ENCODE measurements around the gene CDH3. TPM values are rescaled to one million over a fixed set of nuclear protein-coding genes. Genes with fewer than 3 reads are reported as not detected.
A peak's percentile ranks its signal among the peaks of the same experiment; 100 is the strongest.

CDH3 gene
- total RNA-seq, 1 donor from 2014 or later, result under 0.01 TPM

DNA sequence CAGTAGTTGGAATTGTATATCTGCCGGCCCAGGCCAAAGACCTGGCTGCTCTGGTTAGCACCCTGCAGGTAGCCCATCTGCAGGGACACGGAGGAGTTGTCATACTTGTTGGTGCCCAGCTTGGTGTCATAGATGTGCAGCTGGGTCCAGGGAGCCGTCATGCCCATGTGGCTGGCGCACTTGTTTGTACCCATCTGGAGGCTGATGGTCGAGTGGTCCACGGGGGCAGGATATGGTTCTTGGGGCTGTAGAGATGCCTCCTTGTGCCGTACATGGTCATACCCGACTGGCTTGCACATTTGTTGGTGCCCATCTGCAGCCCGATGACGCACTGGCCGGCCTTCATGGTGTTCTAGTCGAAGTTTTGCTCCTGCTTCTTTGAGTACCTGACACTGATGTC is 6.0 kb downstream of the CDH3 start:
- no peak for DNase-seq (ENCODE audit: low read depth in 2 of 2)

DNA sequence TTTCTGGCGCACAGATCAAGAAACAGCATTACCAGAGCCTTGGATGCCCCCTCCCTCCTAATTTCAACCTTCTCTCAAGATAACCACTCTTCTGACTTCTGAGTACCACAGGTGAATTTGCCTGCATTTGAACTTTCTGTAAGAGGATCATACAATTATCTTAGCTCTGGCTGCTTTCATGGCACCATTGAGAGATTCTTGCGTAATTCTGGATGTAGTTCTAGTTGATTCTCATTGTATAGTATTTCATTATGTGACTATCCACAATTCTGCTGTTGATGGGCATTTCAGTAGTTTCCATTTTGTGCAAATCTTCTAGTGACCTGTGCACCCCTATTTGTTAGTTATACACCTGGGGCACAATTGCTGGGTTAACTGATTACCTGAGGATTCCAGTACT is 7.5 kb downstream of the CDH3 start:
- DNase-seq (ENCODE audit: low read depth in 2 of 2), result no peak

DNA sequence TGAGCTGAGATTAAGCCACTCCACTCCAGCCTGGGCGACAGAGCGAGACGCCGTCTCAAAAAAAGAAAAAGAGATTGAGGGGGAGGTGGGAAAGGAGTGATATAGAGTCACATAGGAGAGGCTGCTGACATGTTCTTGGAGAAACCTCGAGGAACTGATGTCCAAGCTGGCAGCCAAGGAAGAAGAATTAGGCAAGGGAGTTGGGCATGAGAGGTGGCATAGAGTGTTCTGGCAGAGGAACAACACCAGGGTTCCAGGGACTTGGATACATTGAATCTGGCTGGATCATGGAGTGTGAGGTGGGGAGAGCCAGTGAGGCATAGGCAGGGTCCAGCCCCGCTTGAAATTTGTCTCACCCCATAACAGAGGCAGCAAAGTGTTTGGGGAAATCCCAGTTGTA is 10.7 kb downstream of the CDH3 start:
- DNase-seq (ENCODE audit: low read depth in 2 of 2), result no peak

DNA sequence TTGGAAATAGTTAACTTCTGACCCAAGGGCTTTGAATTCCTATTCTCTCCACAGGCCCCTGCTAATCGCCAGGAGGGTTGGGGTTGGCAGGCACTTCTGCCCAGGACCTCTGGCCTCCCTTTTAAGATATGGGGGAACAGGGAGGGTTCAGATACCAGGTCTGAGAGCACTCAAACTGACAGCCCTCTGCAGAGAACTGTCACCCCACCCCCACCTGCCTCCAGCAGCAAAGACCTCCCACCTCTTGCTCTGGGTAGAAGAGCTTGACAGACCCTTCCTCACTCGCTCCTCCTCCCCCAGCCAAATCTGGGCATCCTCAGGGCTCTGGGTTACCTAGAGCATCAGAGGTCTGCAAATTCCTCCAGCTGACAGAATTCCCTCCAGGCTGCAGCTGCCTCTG is 11.6 kb downstream of the CDH3 start:
- no peak for DNase-seq (ENCODE audit: low read depth in 2 of 2)

DNA sequence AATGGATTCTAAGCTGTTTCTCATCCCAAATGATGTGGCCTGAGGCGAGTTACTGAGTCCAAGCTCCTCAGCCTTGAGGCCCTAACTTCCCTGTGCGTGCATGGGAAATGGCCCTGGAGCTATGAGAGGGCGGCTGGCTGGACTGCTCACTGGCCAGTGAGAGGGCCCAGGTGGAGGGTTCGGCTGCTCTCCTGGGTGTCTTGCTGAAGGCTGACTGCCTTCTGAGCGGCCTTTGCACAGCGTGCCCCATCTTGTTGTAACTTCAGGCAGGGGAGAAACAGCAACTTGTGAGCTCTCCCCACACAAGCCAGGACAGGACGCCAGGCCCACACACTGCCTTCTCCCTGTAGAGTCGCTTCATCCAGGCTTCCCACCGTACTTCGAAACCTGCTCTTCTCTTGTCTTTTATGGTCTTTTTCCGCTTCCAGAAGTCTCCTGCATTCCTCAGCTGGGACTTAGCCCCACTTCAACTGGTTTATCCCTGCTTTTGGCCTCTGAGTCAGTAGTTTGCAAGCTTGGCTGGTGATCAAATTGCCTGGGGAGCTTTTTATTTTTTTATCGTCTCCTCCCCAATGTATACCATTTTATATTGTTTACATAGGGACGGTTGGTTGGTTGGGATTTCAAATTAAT is 13.3 kb downstream of the CDH3 start:
- DNase-seq (ENCODE audit: low read depth in 2 of 2), result no peak

DNA sequence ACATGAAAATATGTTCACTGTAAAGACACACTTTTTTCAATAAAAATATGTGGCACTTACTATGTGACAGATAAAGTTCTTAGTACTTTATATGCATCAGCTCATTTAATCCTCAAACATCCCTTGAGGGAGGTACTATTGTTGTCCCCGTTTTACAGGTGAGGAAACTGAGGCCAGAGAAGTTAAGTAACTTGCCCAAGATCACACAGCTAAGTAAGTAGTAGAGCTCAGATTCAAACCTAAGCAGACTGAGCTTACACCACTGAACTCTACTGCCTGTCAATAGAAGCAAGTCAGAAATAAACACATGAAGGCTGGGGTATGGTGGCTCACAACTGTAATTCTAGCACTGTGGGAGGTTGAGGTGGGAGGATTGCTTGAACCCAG is 13.9 kb downstream of the CDH3 start:
- DNase-seq (ENCODE audit: low read depth in 2 of 2), result no peak

DNA sequence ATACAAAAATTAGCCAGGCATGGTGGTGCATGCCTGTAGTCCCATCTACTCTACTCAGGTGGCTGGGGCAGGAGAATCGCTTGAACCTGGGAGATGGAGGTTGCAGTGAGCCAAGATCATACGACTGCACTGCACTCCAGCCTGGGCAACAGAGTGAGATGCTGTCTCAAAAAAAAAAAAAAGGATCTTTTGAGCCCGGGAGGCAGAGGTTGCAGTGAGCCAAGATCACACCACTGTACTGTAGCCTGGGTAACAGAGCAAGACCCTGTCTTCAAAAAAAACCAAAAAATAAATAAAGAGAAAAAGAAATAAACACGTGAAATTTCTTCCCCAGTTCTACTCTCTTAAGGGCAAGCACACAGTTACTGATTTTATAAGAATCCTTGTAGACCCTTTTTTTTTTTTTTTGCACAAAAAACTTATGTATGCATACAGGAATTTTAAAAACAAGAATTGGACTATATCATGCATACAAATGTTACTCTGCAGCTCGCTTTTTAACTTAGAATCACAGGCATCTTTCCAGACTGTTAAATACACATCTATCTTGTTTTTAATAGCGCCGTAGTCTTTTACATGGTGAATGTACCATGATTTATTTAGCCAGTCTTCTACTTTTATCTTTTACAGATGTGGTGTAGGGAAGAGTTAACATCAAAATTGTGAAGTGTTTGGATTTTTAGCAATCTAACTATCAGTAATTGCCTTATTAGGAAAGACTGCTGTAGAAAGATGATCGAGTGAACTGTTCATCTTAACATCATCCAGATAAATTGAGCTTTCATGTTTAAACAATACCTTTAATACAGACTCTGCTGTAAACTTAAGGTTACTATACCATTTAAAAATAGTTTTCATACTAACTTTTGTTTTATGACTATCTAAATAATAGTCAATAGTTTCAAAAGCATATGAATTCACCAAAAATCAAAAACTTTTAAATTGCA is 14.6 kb downstream of the CDH3 start:
- DNase-seq (ENCODE audit: low read depth in 2 of 2), result no peak

DNA sequence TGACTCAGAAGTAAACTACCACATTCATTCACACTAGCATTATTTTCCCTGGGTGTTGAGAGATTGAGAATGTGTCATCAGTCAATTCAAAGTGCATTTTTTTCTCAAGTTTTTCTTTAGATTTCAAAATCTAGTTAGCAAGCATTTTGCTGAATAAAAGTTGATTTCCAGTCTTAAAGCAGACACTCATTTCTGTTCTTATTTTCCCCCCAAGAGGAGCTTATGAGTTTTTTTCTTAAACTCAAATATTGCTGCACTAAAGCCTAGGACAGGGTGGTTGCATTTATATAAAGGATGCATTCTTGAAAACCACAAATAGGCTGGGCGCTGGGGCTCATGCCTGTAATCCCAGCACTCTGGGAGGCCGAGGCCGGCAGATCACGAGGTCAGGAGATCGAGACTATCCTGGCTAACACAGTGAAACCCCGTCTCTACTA is 15.3 kb downstream of the CDH3 start:
- DNase-seq (ENCODE audit: low read depth in 2 of 2), result no peak

DNA sequence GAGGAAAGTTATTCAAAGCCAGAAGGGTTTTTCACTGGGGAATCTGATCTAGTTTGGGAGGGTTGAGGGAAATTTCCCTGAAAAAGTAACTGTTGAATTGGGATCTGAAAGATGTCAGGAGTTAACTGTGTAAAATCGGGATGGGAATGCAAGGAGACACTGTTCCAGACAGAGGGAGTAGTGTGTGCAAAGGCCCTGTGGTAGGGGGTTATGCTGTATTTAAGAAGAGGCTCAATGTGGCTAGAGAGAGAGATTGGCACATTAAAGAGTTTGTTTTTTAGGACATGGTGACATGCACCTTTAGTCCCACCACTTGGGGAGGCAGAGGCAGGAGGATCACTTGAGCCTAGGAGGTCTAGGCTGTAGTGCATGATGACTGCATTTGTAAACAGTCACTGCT is 16.9 kb downstream of the CDH3 start:
- DNase-seq (ENCODE audit: low read depth in 2 of 2), result no peak

DNA sequence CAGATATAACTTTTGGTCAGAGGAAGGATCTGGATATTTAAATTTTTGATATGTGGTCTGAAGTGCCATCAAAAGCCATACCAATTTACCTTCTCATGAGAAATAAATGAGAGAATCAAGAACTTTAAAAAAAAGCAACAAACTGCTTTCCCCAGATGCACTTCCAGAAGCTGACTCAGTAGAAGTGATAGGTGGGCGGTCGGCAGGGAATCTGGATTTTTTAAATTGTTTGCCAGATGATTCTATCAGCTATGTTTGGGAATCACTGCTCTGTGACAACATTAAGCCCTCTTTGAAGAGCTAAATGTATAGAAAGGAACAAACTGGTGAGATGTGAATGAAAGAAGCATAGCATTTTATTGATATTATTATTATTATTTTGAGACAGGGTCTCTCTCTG is 19.2 kb downstream of the CDH3 start:
- DNase-seq (ENCODE audit: low read depth in 2 of 2), result no peak

DNA sequence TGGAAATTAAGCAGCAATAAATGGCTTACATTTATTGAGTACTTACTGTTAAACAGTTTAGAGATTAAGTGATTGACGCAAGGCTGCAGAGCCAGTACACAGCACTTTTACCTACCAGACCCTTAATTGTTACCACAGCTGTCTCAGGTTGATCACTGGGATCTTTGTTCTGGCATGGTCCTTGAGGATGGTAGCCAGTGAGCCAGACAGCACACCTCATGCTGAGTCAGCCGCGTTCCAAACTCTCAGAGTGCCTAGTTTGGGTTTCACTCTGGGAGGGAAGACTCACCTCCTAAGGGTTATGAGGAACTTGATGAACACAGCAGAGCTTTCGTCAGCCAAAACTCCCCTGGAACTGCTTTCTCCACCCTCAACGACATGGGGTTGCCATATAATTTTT is 20.4 kb downstream of the CDH3 start:
- DNase-seq (ENCODE audit: low read depth in 2 of 2), result no peak

DNA sequence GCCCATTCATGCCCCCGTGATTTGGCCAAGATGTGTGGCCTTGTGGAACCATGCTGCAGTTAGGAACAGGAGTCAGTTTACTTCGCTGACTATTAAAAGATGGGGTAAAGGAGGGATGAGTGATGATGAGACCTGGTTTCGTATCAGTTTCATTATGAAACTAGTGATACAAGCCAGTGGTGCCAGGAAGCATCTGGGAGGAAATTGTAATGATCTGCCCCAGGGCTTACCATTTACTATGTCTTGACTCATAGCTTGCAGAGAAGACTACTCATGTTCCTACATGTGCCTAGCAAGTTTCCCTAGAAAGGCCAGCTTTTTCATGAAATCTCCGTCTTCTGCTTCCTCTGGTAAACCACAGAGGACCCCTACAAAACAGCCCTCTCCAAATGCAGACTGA is 23.2 kb downstream of the CDH3 start:
- DNase-seq (ENCODE audit: low read depth in 2 of 2), result no peak

DNA sequence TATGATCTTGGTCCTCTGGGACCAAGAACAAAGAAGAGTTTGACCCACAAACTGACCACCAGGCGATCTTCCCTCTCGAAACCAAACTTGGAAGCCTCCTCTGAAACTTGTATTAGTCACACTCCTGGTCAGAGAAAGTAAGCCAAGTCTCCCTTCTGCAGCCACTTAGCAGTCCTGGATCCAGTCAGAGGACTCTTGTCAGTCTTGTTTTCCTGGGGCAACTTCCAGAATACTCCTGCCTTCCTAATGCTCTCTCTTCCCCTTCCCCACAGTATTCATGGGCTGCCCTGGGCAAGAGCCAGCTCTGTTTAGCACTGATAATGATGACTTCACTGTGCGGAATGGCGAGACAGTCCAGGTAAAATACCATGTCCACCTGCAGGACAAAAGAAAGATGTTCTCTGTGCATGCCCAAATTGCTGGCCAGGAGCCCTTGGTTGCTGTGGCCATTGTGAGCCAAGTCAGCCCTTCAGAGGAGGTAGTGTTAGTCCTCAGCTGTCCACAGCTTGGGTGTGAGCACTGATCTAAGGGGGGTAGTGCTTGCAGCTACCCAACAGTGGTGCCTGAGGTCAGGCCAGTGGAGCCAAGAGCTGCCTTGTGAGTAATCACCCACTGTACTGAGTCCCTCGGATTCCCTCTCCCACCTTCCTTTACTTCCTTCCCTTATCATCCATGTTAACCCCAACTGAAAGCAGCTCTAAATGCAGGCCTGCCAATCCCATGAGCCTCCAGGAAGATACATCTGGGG is 31.2 kb downstream of the CDH3 start:
- no peak for DNase-seq (ENCODE audit: low read depth in 2 of 2)

DNA sequence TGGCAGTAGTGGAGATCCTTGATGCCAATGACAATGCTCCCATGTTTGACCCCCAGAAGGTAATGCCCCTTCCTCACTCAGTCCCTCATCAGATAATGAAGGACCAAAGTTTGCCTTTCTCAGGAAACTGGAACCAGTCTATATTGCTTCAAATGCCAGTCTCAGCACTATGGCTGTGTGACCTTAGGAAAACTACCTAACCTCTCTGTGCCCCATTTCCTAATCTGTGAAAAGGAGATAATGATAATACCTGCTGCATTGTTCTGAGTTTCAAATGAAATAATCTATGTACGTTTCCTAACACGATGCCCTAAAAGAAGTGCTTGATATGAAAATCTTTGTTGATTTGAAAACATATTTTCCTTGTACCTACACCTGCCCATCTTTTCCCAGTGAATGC is 35.9 kb downstream of the CDH3 start:
- DNase-seq (ENCODE audit: low read depth in 2 of 2), result no peak

DNA sequence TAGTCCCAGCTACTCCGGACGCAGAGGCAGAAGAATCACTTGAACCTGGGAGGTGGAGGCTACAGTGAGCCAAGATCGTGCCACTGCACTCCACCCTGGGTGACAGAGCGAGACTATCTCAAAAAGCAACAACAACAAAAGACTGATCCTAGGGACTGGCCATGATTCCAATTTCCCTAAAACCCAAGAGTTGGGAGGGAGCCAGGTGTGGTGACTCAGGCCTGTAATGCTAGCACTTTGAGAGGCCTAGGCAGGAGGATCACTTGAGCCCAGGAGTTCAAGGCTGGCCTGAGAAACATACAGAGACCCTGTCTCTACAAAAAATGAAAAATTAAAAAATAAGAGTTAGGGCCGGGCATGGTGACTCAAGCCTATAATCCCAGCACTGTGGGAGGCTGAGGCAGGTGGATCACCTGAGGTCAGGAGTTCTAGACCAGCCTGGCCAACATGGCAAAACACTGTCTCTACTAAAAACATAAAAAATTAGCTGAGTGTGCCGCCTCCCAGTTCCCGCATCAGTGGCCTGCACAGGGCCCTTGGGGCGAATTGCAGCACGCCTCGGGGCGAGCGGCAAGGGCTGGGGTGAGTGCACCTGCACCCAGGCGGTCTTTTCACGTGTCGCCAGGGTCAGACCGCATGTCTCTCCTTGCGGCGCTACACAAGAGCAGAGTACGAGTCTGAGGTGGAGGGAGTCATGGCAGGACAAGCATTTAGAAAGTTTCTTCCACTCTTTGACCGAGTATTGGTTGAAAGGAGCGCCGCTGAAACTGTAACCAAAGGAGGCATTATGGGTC is 40.8 kb downstream of the CDH3 start:
- DNase-seq (ENCODE audit: low read depth in 2 of 2), result no peak

DNA sequence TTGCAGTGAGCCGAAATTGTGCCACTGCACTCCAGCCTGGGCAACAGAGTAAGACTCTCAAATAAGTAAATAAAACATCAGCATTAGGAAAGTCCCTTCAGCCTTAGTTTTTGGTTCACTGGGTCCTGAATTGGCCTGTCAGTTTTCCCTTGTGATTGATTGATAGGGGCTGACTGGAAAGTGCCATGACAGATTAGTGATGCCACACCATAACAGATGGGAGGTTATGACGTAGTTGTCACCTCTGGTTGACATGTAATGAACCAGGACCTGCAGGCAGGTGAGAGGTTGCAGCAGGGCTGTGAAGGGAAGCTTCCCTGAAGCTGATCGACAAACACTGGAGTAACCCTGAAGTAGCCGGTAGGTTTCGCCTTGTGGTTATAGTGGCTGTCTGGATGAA is 41.8 kb downstream of the CDH3 start:
- DNase-seq (ENCODE audit: low read depth in 2 of 2), result no peak

DNA sequence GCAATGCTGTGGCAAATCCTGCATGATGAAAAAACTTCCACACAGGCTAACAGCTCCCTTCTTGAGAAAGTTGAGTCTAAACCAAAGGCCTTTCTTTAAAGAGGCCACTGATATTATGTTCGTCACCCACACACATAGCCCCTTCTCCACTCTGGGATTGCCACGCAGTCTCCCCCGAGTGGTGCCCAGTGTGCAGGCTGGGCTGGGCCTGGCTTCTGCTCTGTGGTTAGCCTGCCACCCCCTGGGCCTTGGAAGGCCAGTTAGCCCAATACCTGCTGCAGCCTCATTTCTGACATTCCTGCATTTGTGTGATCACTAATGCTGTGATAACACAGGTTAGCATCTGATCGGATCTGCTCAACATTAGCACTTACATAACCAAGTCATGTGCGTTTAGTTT is 44.8 kb downstream of the CDH3 start:
- DNase-seq (ENCODE audit: low read depth in 2 of 2), result no peak

DNA sequence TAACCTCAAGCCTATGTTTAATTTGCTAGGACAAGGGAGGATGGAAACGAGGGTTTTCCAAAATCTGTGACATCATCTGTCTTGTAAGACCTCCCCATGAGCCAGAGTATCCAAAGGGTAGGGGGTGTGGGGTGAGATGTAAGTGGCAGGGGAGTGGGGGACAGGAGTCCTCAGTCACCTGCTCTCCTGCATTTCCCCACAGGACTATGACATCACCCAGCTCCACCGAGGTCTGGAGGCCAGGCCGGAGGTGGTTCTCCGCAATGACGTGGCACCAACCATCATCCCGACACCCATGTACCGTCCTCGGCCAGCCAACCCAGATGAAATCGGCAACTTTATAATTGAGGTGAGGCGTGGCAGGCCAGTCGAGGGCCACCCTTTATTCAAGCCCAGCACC is 50.5 kb downstream of the CDH3 start:
- no peak for DNase-seq (ENCODE audit: low read depth in 2 of 2)

DNA sequence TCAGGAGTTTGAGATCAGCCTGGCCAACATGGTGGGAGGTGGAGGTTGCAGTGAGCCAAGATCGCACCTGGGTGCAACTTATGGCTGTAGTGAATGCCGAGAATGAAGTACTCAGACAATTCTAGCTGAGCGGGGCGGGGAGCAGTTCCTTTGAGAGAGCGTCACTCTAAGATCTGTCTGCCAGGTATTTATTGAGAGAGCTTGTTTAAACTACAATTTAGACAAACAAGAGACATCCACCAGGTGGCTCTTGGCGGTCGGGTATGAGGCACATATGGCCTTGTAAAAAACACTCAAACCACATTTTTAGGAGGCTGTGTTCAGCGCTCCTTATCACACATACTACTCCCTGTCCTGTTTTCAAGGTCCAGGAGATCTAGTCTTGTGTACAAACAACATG is 51.4 kb downstream of the CDH3 start:
- DNase-seq (ENCODE audit: low read depth in 2 of 2), result no peak

DNA sequence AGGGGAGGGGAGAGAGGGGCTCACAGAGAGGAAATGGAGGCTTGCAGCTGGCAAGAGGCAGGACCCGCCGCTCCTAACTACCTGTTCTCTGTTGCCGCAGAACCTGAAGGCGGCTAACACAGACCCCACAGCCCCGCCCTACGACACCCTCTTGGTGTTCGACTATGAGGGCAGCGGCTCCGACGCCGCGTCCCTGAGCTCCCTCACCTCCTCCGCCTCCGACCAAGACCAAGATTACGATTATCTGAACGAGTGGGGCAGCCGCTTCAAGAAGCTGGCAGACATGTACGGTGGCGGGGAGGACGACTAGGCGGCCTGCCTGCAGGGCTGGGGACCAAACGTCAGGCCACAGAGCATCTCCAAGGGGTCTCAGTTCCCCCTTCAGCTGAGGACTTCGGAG is 53.0 kb downstream of the CDH3 start:
- DNase-seq (ENCODE audit: low read depth in 2 of 2), result no peak

DNA sequence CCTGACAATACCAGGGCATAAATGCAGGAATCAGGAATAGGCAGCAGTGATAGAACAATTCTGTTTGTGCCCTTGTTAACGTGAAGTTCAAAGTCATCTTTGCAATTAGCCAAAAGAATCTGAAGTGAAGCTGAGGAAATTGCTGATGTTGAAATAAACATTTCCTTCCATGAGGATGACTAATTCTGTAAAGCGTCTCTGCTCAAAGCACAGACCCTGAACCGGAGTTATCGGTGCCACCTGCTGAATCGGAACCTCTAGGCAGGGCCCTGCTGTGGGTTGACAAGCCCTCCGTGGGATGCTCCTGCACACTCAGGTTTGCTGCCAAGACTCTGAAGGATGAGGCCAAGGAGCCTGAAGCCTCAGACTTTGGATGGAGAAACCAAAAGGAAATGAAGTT is 55.0 kb downstream of the CDH3 start:
- peak in 1 of 2 donors; percentile 19 for DNase-seq (ENCODE audit: low read depth in 2 of 2)

DNA sequence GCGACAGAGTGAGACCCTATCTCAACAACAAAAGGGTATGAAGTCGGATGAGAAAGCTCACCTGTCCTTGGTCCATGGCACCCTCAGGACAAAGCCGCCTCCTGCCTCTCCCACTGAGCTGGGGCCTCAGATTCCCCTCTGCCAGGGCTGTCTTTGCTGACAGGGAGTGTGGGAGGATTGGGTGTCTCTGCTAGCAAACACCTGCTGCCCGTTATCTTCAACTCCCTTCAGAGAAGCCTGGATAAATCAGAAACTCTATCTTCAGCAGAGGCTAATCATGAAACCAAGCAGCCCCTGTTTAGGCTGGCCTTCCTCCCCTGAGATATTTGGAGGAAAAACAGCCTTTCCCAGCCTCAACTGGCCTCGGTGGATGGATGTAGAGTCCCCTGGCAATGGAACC is 55.7 kb downstream of the CDH3 start:
- no peak for DNase-seq (ENCODE audit: low read depth in 2 of 2)

Data from dermis microvascular lymphatic vessel endothelial cell (primary cell).